K562 (cell line): ENCODE results near the gene RPS2. TPM values are rescaled to one million over a fixed set of nuclear protein-coding genes. Genes with fewer than 3 reads are reported as not detected.

Source experiments
- ATAC-seq: fragments of 200-7000 bp; cut with Tn5 transposase; 3 replicates; pipeline ENCODE4 v1.9.1; 2020; ENCODE audit warnings: moderate library complexity
- BruUV-seq: library from RNA; stranded (reverse); fragments of 400-500 nt; replicated peaks from 2 replicates; lab custom pipeline; 2021; lab: Mats Ljungman, UMichigan
- CTCF ChIA-PET: fragments of 300-600 bp; formaldehyde crosslinking; extraction: SDS; loops from one replicate; lab custom pipeline; 2021; ENCODE audit warnings: low intra/inter-chr PET ratio; lab: Yijun Ruan, JAX
- POLR2A ChIA-PET: fragments of 300-600, 350-650 bp; sonication (Branson Sonifier 250); formaldehyde crosslinking; extraction: SDS; loops from one replicate; lab custom pipeline; 2021; ENCODE audit warnings: antibody characterized with exemption, inconsistent platforms; lab: Yijun Ruan, JAX
- DNase-seq, 4 experiments: peaks; one replicate each; pipeline versions ENCODE4 v3.0.0 to v3.0.0-alpha.2; 2011 to 2018; ENCODE audit warnings: low spot score in 3 of 4, mixed read lengths in 3 of 4; ENCODE audit errors: extremely low read depth in 1 of 4
- FAIRE-seq: peaks from 2 replicates; lab custom pipeline; 2011; peaks lifted over from hg19 to GRCh38; lab: Jason Lieb, UNC
- H2AFZ ChIP-seq: 2 replicates; pipeline ENCODE4 v1.6.0; 2011; ENCODE audit warnings: low read depth, low read length, control low read depth, inconsistent platforms
- H3K27ac ChIP-seq: fragments of 200-600 bp; 3 replicates; pipeline ENCODE4 v1.8.0; 2011; ENCODE audit warnings: low read depth, mild to moderate bottlenecking, control low read depth, inconsistent platforms, low read length, moderate library complexity, mixed read lengths; ENCODE audit errors: extremely low read depth
- H3K27me3 ChIP-seq, 2 experiments: fragments of 300-600 bp in 1 of 2; 2 replicates in 1 of 2; 3 replicates in 1 of 2; pipeline versions ENCODE4 v1.6.0 to v1.8.0; 2011; ENCODE audit warnings: inconsistent platforms in 2 of 2, low read length in 2 of 2, mild to moderate bottlenecking in 1 of 2, mixed read lengths in 1 of 2, moderate library complexity in 1 of 2; ENCODE audit not compliant: control insufficient read depth in 2 of 2, insufficient read depth in 2 of 2
- H3K36me3 ChIP-seq: fragments of 300-600 bp; 3 replicates; pipeline ENCODE4 v1.8.0; 2011; ENCODE audit warnings: mild to moderate bottlenecking, low read length, inconsistent platforms; ENCODE audit not compliant: control insufficient read depth, insufficient read depth
- H3K4me1 ChIP-seq, 2 experiments: fragments of 200-600 bp in 1 of 2; replicated peaks in 1 of 2; 2 replicates in 1 of 2; 3 replicates in 1 of 2; pipeline versions ENCODE4 v1.5.1 to v1.8.0; 2011; ENCODE audit warnings: inconsistent platforms in 2 of 2, low read length in 2 of 2, mild to moderate bottlenecking in 1 of 2, mixed read lengths in 1 of 2, moderate library complexity in 1 of 2; ENCODE audit not compliant: control insufficient read depth in 2 of 2, insufficient read depth in 2 of 2
- H3K4me2 ChIP-seq: 2 replicates; pipeline ENCODE4 v1.6.1; 2011; ENCODE audit warnings: low read length, control low read depth, inconsistent platforms, mixed read lengths; ENCODE audit not compliant: insufficient read depth
- H3K4me3 ChIP-seq: fragments of 200-600 bp; sonication (generic), shearing (Covaris generic); 2 replicates; pipeline ENCODE4 v1.5.1; 2016; ENCODE audit warnings: control low read depth, inconsistent platforms
- H3K79me2 ChIP-seq: fragments of 200-600 bp; 3 replicates; pipeline ENCODE4 v1.8.0; 2011; ENCODE audit warnings: low read length, inconsistent platforms; ENCODE audit not compliant: control insufficient read depth, insufficient read depth
- H3K9ac ChIP-seq, 2 experiments: 2 replicates each; pipeline versions ENCODE4 v1.6.0 to v1.6.1; 2011; ENCODE audit warnings: low read depth in 2 of 2, low read length in 2 of 2, control low read depth in 1 of 2, inconsistent platforms in 1 of 2, mild to moderate bottlenecking in 1 of 2, mixed read lengths in 1 of 2; ENCODE audit not compliant: insufficient read depth in 1 of 2
- H3K9me1 ChIP-seq: one replicate; pipeline ENCODE4 v1.6.0; 2011; ENCODE audit warnings: inconsistent platforms, mild to moderate bottlenecking, low read length, moderate library complexity; ENCODE audit not compliant: control insufficient read depth, insufficient read depth
- H3K9me3 ChIP-seq: replicated peaks from 2 replicates; pipeline ENCODE4 v1.5.1; 2011; ENCODE audit warnings: low read depth, low read length, inconsistent platforms; ENCODE audit not compliant: control insufficient read depth, insufficient read depth
- H4K20me1 ChIP-seq: replicated peaks from 2 replicates; pipeline ENCODE4 v1.6.1; 2011; ENCODE audit warnings: low read length, inconsistent platforms, mixed read lengths; ENCODE audit not compliant: control insufficient read depth, insufficient read depth
- CBFA2T3 ChIP-seq: fragments of 450-650 bp; IDR thresholded peaks from 2 replicates; pipeline ENCODE4 v1.6.1; 2017
- CCAR2 ChIP-seq: fragments of 200-400 bp; formaldehyde crosslinking; IDR thresholded peaks from 2 replicates; pipeline ENCODE4 v1.6.1; 2017; ENCODE audit warnings: mild to moderate bottlenecking, low read depth, low read length
- DDX20 ChIP-seq: fragments of 450-650 bp; IDR thresholded peaks from 2 replicates; pipeline ENCODE4 v1.6.1; 2016; ENCODE audit warnings: missing genetic modification characterization, low read depth, mild to moderate bottlenecking, missing compliant biosample characterization, moderate library complexity
- DEAF1 ChIP-seq: fragments of 450-650 bp; formaldehyde crosslinking; IDR thresholded peaks from 2 replicates; pipeline ENCODE4 v1.4.0; 2020; ENCODE audit warnings: mild to moderate bottlenecking, moderate library complexity
- DNMT1 ChIP-seq: fragments of 450-650 bp; IDR thresholded peaks from 2 replicates; pipeline ENCODE4 v1.6.1; 2016; ENCODE audit warnings: antibody characterized with exemption, mild to moderate bottlenecking
- FOXP4 ChIP-seq: sonication (generic); formaldehyde crosslinking; IDR thresholded peaks from 2 replicates; pipeline ENCODE4 v1.8.0; 2022; ENCODE audit warnings: mild to moderate bottlenecking, missing genetic modification reagents, borderline replicate concordance
- GATAD2B ChIP-seq: fragments of 450-650 bp; IDR thresholded peaks from 2 replicates; pipeline ENCODE4 v1.6.1; 2017; ENCODE audit warnings: mild to moderate bottlenecking, borderline replicate concordance
- LARP7 ChIP-seq: fragments of 450-650 bp; IDR thresholded peaks from 2 replicates; pipeline ENCODE4 v1.6.1; 2016
- LCOR ChIP-seq: sonication (generic); formaldehyde crosslinking; IDR thresholded peaks from 2 replicates; pipeline ENCODE4 v1.8.0; 2022; ENCODE audit warnings: mild to moderate bottlenecking, missing genetic modification reagents
- MTA1 ChIP-seq: fragments of 450-650 bp; IDR thresholded peaks from 2 replicates; pipeline ENCODE4 v1.6.1; 2017; ENCODE audit warnings: borderline replicate concordance
- MTA2 ChIP-seq: fragments of 450-650 bp; IDR thresholded peaks from 2 replicates; pipeline ENCODE4 v1.6.1; 2016; ENCODE audit warnings: low read depth
- NFIX ChIP-seq: fragments of 250-450 bp; sonication (Bioruptor Pico); IDR thresholded peaks from 2 replicates; pipeline ENCODE4 v1.4.0; 2020; ENCODE audit warnings: low read depth, mild to moderate bottlenecking, moderate library complexity
- RCOR1 ChIP-seq, 2 experiments: IDR thresholded peaks; 2 replicates each; pipeline ENCODE4 v1.6.1; 2012; ENCODE audit warnings: low read depth in 2 of 2, low read length in 2 of 2, borderline replicate concordance in 1 of 2, improper control_type of control experiment in 1 of 2
- STAT5B ChIP-seq: fragments of 250-450 bp; sonication (Bioruptor Pico); IDR thresholded peaks from 2 replicates; pipeline ENCODE4 v1.8.0; 2021; ENCODE audit warnings: mild to moderate bottlenecking, inconsistent platforms
- TGIF2 ChIP-seq: sonication (generic); formaldehyde crosslinking; IDR thresholded peaks from 2 replicates; pipeline ENCODE4 v1.8.1; 2022; ENCODE audit warnings: mild to moderate bottlenecking, missing genetic modification reagents, moderate library complexity
- THRAP3 ChIP-seq: fragments of 450-650 bp; IDR thresholded peaks from 2 replicates; pipeline ENCODE4 v1.6.1; 2016; ENCODE audit warnings: mild to moderate bottlenecking, inconsistent platforms, borderline replicate concordance
- ZBTB43 ChIP-seq: sonication (generic); formaldehyde crosslinking; IDR thresholded peaks from 2 replicates; pipeline ENCODE4 v1.8.0; 2023; ENCODE audit warnings: mild to moderate bottlenecking, missing genetic modification reagents
- ZKSCAN1 ChIP-seq: fragments of 150-350 bp; IDR thresholded peaks from 2 replicates; pipeline ENCODE4 v1.6.1; 2016; ENCODE audit warnings: low read depth, low read length
- WGBS: fragments of 100-300 bp; shearing (Covaris generic); methylation state at CpG from one replicate; pipeline ENCODE4 v1.1.6; 2016; ENCODE audit warnings: low coverage, mixed read lengths; ENCODE audit not compliant: insufficient coverage; ENCODE audit errors: missing lambda C conversion rate; 5-methylcytosine and 5-hydroxymethylcytosine counted together
- in situ Hi-C: fragments of 300-500 bp; cut with MboI; formaldehyde crosslinking; loops from 4 replicates; pipeline ENCODE4 v1.15.0; 2018; ENCODE audit warnings: inconsistent platforms, mixed read lengths
- intact Hi-C: fragments of 100-400 bp; cut with micrococcal nuclease; formaldehyde crosslinking; loops from 2 replicates; pipeline ENCODE4 v1.14.2; 2022
- polyA plus RNA-seq, 8 experiments: library from polyadenylated mRNA; depleted of rRNA in 4 of 8; stranded (reverse) in 5 of 8; unstranded in 3 of 8; fragments of >200 nt; fragmentation: Nextera tagmentation in 2 of 8; fragmentation: Illumina TruSeq in 1 of 8; extraction: Ambion mirVana in 2 of 8; extraction: Trizol in 1 of 8; gene quantifications; 2 replicates each; pipeline versions ENCODE4 v1.2.1 to v1.2.3, GENCODE V29; 2011 to 2014; ENCODE audit warnings: inconsistent platforms in 1 of 8, missing spikeins in 1 of 8
- total RNA-seq, 7 experiments: library from RNA; depleted of rRNA in 6 of 7; stranded (reverse); fragments of >200 nt in 6 of 7; fragmentation: Illumina TruSeq in 2 of 7; extraction: Trizol in 2 of 7; gene quantifications; 2 replicates each; pipeline versions ENCODE4 v1.2.1 to v1.2.3, GENCODE V29; 2011 to 2021; ENCODE audit warnings: low replicate concordance in 1 of 7

RPS2 gene
- total and polyA plus RNA-seq, 9 of the 15 experiments (the other 6 are each of a cell fraction or from before 2014, with no cell fraction given) = 834 to 4,794 (median 3,793) TPM

- POLR2A ChIA-PET = no interaction called here
- H3K9me1 ChIP-seq = no peaks in the 10 kb centered on the region
- no peaks in the 10 kb centered on the region for H3K36me3 ChIP-seq
- no peak overlapping the region for H3K27ac ChIP-seq
- no peak for FAIRE-seq
- no peak overlapping the region for H2AFZ ChIP-seq
- TF ChIP-seq DNMT1 = no peak
- TF ChIP-seq RCOR1 (IDR thresholded peaks at IDR 0.05; ENCODE audit: borderline replicate concordance in 1 of 2, low read depth in 2 of 2, low read length in 2 of 2) = no peak
- TF ChIP-seq MTA2 = no peak
- TF ChIP-seq CCAR2 = no peak
- TF ChIP-seq STAT5B (CRISPR knock-in tag) = no peak
- no peak for TF ChIP-seq LCOR (CRISPR knock-in tag)
- TF ChIP-seq NFIX (CRISPR knock-in tag) = no peak
- TF ChIP-seq DDX20 (tag) = no peak
- TF ChIP-seq LARP7 = no peak
- no peak for TF ChIP-seq DEAF1 (CRISPR knock-in tag)
- TF ChIP-seq THRAP3 = no peak
- TF ChIP-seq FOXP4 (CRISPR knock-in tag) = no peak
- TF ChIP-seq MTA1 = no peak
- TF ChIP-seq TGIF2 = no peak
- no peak for TF ChIP-seq ZBTB43 (CRISPR knock-in tag)
- TF ChIP-seq CBFA2T3 = no peak
- TF ChIP-seq ZKSCAN1 = no peak
- no peak for TF ChIP-seq GATAD2B
- TF ChIP-seq, all 486 proteins: peak for 0
- WGBS = 51% methylated on average over 11 of the region's 17 CpGs
- Histone ChIP-seq H3K4me2 (no peak overlapping the region), H3K79me2 (no peaks in the 10 kb centered on the region), H4K20me1 (no peaks in the 10 kb centered on the region), H3K27me3 (peaks cover 18 to 48% of the 10 kb centered on the region in 2 experiments; a peak in 4 of 5 replicates), H3K4me3 (no peak overlapping the region), H3K9me3 (no peaks in the 10 kb centered on the region), H3K4me1 (peaks cover 0 to 65% of the 10 kb centered on the region in 2 experiments; a peak in 2 of 5 replicates), H3K9ac (no peak overlapping the region)
- in situ Hi-C loops = no loop called here
- no TSS peak for BruUV-seq
- ATAC-seq (no peak), DNase-seq (no peak)
- CTCF ChIA-PET = no interaction called here
- intact Hi-C loops = no loop called here
Observed at GRCh38 chr16:1912215-1912543, 52.4 kb downstream of the RPS2 start.
